Breast epithelium (tissue), 4 donors: ENCODE data around the gene LRGUK. TPM values are rescaled to one million over a fixed set of nuclear protein-coding genes. Genes with fewer than 3 reads are reported as not detected.
"Not testable (repeated sequence)": the region's sequence is repeated elsewhere in the genome, so short reads cannot be mapped to it uniquely, and the experiment has no call there.

Experiments
- DNase-seq, 2 donors: peaks; one replicate each; pipeline ENCODE4 v3.0.0-alpha.2; 2019; ENCODE audit warnings: low spot score in 2 of 2
- H3K27ac ChIP-seq, 2 donors: fragments of 200-600 bp; sonication (generic) in 1 of 2; one replicate each; pipeline ENCODE4 v1.5.1; 2016 to 2019; ENCODE audit warnings: mild to moderate bottlenecking in 1 of 2
- H3K27me3 ChIP-seq, 2 donors: fragments of 200-600 bp; sonication (generic) in 1 of 2; one replicate each; pipeline versions ENCODE4 v1.5.1 to v1.6.0; 2017 to 2019; ENCODE audit warnings: control low read depth in 1 of 2, mild to moderate bottlenecking in 1 of 2
- H3K36me3 ChIP-seq: fragments of 200-600 bp; one replicate; pipeline ENCODE4 v1.5.1; 2019
- H3K4me1 ChIP-seq, 2 donors: fragments of 200-600 bp; sonication (generic); one replicate each; pipeline ENCODE4 v1.5.1; 2016 to 2019; ENCODE audit warnings: control low read depth in 1 of 2
- H3K4me3 ChIP-seq, 3 donors: fragments of 200-600 bp; sonication (generic); 1 replicate in 2 of 3; 2 replicates in 1 of 3; pipeline ENCODE4 v1.5.1; 2016 to 2019; ENCODE audit warnings: mild to moderate bottlenecking in 3 of 3, moderate library complexity in 2 of 3
- H3K9me3 ChIP-seq, 2 donors: fragments of 200-600 bp; sonication (generic) in 1 of 2; one replicate each; pipeline ENCODE4 v1.5.1; 2016 to 2019; ENCODE audit warnings: control low read depth in 1 of 2
- POLR2A ChIP-seq: fragments of 450-650 bp; IDR thresholded peaks from one replicate; pipeline ENCODE4 v1.6.1; 2016; ENCODE audit warnings: antibody characterized with exemption, mild to moderate bottlenecking, moderate library complexity
- POLR2AphosphoS5 ChIP-seq, 3 donors: sonication (generic); formaldehyde crosslinking; IDR thresholded peaks; one replicate each; pipeline ENCODE4 v1.6.1; 2017; ENCODE audit warnings: antibody characterized with exemption in 3 of 3
- intact Hi-C: fragments of 100-400 bp; cut with DNase I; formaldehyde crosslinking; loops from one replicate; pipeline ENCODE4 v1.15.1; 2023; ENCODE audit warnings: low total_unique reads
- total RNA-seq, 3 donors: library from RNA; depleted of rRNA; stranded (reverse); fragments of >200 nt; gene quantifications; one replicate each; pipeline ENCODE4 v1.1.0, GENCODE V29; 2016
- TF ChIP-seq, protein P1 (sequence below), 3 donors: fragments of 450-650 bp; IDR thresholded peaks; one replicate each; pipeline ENCODE4 v1.5.1; 2016 to 2017; ENCODE audit warnings: antibody characterized with exemption in 3 of 3, mild to moderate bottlenecking in 3 of 3, moderate library complexity in 3 of 3

Gene LRGUK
- total RNA-seq, 3 donors from 2014 or later = 0.96 to 2.6 (median 1.6) TPM

DNA sequence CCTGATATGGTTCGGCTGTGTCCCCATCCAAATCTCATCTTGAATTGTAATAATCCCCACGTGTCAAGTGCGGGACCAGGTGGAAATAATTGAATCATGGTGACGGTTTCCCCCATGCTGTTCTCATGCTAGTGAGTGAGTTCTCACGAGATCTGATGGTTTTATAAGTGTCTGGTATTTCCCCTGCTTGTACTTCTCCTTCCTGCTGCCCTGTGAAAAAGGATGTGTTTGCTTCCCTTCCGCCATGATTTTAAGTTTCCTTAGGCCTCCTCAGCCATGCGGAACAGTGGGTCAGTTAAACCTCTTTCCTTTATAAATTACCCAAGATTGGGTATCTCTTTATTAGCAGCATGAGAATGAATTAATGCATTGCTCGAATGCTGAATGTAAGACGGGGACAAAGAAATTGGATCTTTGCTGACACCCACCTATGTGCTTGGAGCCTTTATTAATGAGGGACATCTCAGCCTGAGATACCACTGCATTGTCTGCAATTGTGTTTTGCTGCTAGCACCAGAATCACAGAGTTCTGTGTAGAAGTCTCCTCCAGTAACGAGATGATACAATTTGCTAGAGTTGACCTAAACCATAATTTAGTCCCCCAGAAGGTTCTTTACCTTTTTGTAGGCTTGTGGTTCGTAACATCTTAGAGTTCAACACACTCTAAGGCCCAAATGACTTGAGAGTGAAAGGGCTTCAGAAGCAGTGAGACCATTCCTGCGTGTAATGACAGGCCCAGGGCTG lies 160.9 kb downstream of the LRGUK start:
- intact Hi-C loops = no loop called here
- Histone ChIP-seq H3K4me1 (no peaks in the 10 kb centered on the region), H3K9me3 (no peaks in the 10 kb centered on the region), H3K27ac (no peak overlapping the region), H3K27me3 (no peaks in the 10 kb centered on the region), H3K4me3 (no peak overlapping the region), H3K36me3 (no peaks in the 10 kb centered on the region)
- TF ChIP-seq POLR2A (no peak), POLR2AphosphoS5 (IDR thresholded peaks at IDR 0.05) (no peak)
- TF ChIP-seq, protein P1, sequence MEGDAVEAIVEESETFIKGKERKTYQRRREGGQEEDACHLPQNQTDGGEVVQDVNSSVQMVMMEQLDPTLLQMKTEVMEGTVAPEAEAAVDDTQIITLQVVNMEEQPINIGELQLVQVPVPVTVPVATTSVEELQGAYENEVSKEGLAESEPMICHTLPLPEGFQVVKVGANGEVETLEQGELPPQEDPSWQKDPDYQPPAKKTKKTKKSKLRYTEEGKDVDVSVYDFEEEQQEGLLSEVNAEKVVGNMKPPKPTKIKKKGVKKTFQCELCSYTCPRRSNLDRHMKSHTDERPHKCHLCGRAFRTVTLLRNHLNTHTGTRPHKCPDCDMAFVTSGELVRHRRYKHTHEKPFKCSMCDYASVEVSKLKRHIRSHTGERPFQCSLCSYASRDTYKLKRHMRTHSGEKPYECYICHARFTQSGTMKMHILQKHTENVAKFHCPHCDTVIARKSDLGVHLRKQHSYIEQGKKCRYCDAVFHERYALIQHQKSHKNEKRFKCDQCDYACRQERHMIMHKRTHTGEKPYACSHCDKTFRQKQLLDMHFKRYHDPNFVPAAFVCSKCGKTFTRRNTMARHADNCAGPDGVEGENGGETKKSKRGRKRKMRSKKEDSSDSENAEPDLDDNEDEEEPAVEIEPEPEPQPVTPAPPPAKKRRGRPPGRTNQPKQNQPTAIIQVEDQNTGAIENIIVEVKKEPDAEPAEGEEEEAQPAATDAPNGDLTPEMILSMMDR (IDR thresholded peaks at IDR 0.05) = no peak
- DNase-seq = no peak

DNA sequence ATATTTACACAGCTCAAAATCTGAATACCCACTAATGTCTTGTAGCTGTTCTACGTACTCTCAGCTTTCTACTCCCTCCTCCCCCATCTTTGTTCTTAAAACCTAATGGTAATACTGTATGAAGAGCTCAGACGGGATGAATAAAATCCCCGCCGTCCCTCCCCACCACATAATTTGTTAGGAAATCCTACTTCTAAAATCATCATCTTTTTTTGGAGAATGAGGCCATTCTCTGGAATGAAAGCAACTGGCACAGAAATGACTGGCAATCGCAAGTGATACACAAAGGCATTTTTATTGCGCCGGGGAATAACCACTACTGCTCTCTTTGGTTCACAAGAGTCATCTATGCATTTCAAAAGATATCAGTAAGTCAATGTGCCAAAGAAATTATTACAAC lies 162.3 kb downstream of the LRGUK start:
- no peaks in the 10 kb centered on the region for H3K36me3 ChIP-seq
- H3K4me3 ChIP-seq = no peak overlapping the region

DNA sequence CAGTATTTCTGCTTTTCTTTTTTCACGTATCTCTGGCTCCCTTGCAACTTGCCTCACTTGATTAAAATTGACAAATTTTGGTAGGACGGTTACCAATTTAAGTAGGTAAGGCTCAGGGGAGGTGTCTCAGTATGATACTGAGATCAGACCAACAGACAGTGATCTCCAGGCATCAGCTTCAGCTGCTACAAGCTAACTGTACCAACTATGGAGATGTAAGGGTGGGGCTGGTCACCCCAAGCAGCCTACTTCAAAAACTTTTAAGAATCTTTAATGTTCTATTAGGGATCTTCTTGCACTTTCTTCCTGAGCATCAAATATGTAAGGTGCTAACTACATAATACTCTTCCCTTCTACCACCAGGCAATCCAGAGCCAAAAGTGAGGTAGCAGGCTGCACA lies 162.7 kb downstream of the LRGUK start:
- Histone ChIP-seq H3K9me3 (no peaks in the 10 kb centered on the region), H3K27ac (no peak overlapping the region), H3K4me1 (no peaks in the 10 kb centered on the region), H3K27me3 (no peaks in the 10 kb centered on the region), H3K36me3 (no peaks in the 10 kb centered on the region), H3K4me3 (no peak overlapping the region)
- DNase-seq = no peak
- TF ChIP-seq POLR2AphosphoS5 (IDR thresholded peaks at IDR 0.05) = no peak
- no peak for TF ChIP-seq POLR2A
- TF ChIP-seq, protein P1 (IDR thresholded peaks at IDR 0.05) = no peak
- intact Hi-C loops = no loop called here

More for the DNA sequence above, 162.3 kb downstream of the LRGUK start:
- Histone ChIP-seq H3K4me1 (no peaks in the 10 kb centered on the region), H3K9me3 (no peaks in the 10 kb centered on the region), H3K27me3 (no peaks in the 10 kb centered on the region), H3K27ac (no peak overlapping the region)
- DNase-seq = no peak
- TF ChIP-seq POLR2A (no peak), POLR2AphosphoS5 (IDR thresholded peaks at IDR 0.05) (no peak)
- TF ChIP-seq, protein P1 (IDR thresholded peaks at IDR 0.05) = no peak
- intact Hi-C loops = no loop called here

DNA sequence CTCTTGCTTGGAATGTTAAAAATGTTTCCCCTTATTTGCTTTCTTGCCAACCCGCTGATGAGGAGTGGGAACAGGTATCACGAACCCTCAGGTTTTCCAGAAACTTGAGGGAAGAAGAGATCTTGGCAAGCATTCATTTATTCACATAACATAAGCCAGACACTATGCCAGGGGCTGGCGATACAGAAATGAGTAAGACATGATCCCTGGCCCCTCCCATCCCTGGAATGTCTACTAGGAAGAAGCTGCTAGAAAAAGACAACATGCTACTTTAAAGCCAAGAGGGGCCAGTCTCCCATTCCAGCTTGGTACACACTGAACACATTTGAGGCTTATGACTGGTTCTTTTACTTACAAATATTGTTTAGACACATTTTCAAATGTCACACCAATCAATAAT lies 163.1 kb downstream of the LRGUK start:
- no peak for DNase-seq
- intact Hi-C loops = no loop called here
- H3K27me3 ChIP-seq = no peaks in the 10 kb centered on the region
- no peaks in the 10 kb centered on the region for H3K36me3 ChIP-seq
- H3K27ac ChIP-seq = no peak overlapping the region
- no peaks in the 10 kb centered on the region for H3K4me1 ChIP-seq
- TF ChIP-seq POLR2AphosphoS5 (IDR thresholded peaks at IDR 0.05) (no peak), POLR2A (no peak)
- TF ChIP-seq, protein P1 (IDR thresholded peaks at IDR 0.05) = no peak
- H3K9me3 ChIP-seq = no peaks in the 10 kb centered on the region
- H3K4me3 ChIP-seq = no peak overlapping the region

DNA sequence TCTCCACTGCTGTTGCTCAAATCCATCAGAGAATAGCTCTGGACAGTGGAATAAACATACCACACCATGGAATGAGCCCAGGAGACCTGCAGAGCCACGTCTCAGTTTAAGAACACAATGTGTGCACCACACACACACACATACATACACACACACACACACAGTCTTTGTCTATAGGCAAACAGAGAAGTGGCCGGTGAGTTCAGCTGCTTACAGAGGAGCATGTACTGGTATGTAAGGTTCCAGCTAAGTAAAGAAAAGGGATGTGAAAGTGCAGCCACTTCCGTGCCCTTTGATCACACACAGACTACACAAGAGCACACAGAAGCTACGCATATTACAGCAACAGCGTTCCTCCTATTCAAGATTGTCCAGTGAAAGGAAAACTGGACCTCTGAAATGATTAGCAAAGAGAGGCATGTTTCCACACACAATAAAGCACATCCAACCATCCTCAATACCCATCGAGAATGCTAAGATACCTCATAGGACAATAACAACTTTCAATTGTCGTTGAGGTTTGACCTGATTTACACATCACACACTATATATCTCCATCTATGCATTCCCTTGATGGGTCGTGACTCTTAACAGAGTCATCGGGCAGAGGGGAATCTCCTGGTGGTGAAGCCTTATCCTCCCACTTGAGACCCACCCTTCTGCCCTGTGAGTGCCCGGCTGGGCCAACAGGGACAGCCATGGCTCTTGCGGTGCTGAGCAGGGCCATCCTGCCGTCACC lies 166.0 kb downstream of the LRGUK start:
- no peak for DNase-seq
- TF ChIP-seq, protein P1 (IDR thresholded peaks at IDR 0.05) = no peak
- TF ChIP-seq POLR2AphosphoS5 (IDR thresholded peaks at IDR 0.05) (no peak), POLR2A (no peak)
- Histone ChIP-seq H3K27ac (no peak overlapping the region), H3K4me1 (no peaks in the 10 kb centered on the region), H3K36me3 (no peaks in the 10 kb centered on the region), H3K9me3 (no peaks in the 10 kb centered on the region), H3K27me3 (no peaks in the 10 kb centered on the region), H3K4me3 (no peak overlapping the region)
- intact Hi-C loops = no loop called here

DNA sequence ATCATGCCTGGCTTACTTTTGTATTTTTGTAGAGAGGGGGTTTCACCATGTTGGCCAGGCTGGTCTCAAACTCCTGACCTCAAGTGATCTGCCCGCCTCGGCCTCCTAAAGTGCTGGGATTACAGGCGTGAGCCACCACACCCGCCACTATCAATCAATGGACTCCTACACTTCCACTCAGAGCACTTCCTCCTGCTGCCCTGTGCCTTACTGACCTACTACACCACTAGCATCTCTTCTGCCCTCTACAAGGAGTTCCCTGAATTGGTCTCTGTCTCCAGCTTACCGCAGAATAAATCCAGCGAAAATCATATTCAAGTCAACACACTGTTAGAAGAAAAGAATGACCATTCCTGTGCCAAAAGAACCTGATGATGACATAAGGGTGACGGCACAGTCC lies 168.8 kb downstream of the LRGUK start:
- H3K4me1 ChIP-seq, H3K9me3 ChIP-seq, DNase-seq, H3K27ac ChIP-seq, H3K36me3 ChIP-seq, H3K27me3 ChIP-seq, H3K4me3 ChIP-seq: not testable (repeated sequence)
- intact Hi-C loops = loop anchor here (5.0 kb wide), 1 partner anchor 1029 kb away; no protein-coding TSS in a partner anchor
